Muscle layer of colon (tissue), 2 donors: ENCODE data around the gene DYNC1I1.

Experiments used
- H3K27ac ChIP-seq: one replicate; pipeline ENCODE4 v1.7.0; 2013; ENCODE audit warnings: low read depth, mild to moderate bottlenecking, low read length, moderate library complexity
- H3K27me3 ChIP-seq, 2 donors: one replicate each; pipeline ENCODE4 v1.7.0; 2013; ENCODE audit warnings: low read length in 2 of 2, mild to moderate bottlenecking in 2 of 2; ENCODE audit not compliant: insufficient read depth in 2 of 2, control insufficient read depth in 1 of 2
- H3K36me3 ChIP-seq: one replicate; pipeline ENCODE4 v1.7.0; 2013; ENCODE audit warnings: mild to moderate bottlenecking, low read length; ENCODE audit not compliant: insufficient read depth
- H3K4me1 ChIP-seq: one replicate; pipeline ENCODE4 v1.7.0; 2013; ENCODE audit warnings: mild to moderate bottlenecking, low read length; ENCODE audit not compliant: insufficient read depth
- H3K4me3 ChIP-seq, 2 donors: one replicate each; pipeline ENCODE4 v1.7.0; 2013; ENCODE audit warnings: low read length in 2 of 2, low read depth in 1 of 2, mild to moderate bottlenecking in 1 of 2, moderate library complexity in 1 of 2
- H3K9ac ChIP-seq: one replicate; pipeline ENCODE4 v1.7.0; 2013; ENCODE audit warnings: low read length
- H3K9me3 ChIP-seq: one replicate; pipeline ENCODE4 v1.7.0; 2013; ENCODE audit warnings: mild to moderate bottlenecking, low read length
- donor health status: abdominal sarcoma.
- donor health status: Adenocarcinoma of cecum.

The DYNC1I1 gene

DNA sequence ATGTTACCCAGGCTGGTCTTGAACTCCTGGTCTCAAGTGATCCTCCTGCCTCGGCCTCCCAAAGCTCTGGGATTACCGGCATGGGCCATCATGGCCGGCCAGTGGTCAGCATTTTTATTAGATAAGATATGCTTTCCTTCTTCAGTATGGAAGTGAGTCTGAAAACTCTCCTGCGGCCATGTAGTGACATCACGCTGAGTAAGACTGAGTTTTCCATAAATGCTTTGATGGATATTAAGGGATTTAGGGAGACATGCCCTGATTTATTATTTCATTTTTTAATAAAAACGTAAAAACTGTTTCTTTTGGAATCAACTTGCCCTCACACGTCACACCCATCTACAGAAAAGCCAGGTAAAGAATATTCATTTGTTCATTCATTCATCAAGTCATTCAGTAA is 48.4 kb downstream of the DYNC1I1 start:
- no peak overlapping the region for H3K27ac ChIP-seq
- H3K36me3 ChIP-seq, result no peaks in the 10 kb centered on the region
- no peaks in the 10 kb centered on the region for H3K27me3 ChIP-seq
- no peaks in the 10 kb centered on the region for H3K9me3 ChIP-seq
- H3K9ac ChIP-seq, result no peak overlapping the region
- no peaks in the 10 kb centered on the region for H3K4me1 ChIP-seq
- no peak overlapping the region for H3K4me3 ChIP-seq

DNA sequence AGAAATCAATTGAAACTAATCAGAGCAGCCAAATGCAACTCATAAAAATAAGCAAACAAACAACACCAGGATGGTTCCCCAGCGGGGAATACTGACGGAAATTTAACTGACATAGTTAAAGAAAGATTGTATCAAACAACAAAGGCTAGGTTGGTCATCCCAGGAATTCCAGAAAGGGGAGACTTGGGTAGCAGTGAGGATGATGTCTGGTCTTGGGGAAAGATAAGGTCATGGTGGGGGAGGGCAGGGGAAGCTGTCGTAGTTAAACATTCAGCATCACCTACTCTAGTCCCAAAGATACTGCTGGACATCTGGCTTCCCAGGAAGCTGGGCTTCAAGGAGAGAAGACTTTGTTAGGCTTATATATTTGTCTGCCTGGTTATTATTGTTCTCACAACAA is 50.4 kb downstream of the DYNC1I1 start:
- Histone ChIP-seq H3K4me3 (no peak overlapping the region), H3K4me1 (no peaks in the 10 kb centered on the region), H3K36me3 (no peaks in the 10 kb centered on the region), H3K27ac (no peak overlapping the region), H3K9me3 (no peaks in the 10 kb centered on the region), H3K27me3 (no peaks in the 10 kb centered on the region), H3K9ac (no peak overlapping the region)

DNA sequence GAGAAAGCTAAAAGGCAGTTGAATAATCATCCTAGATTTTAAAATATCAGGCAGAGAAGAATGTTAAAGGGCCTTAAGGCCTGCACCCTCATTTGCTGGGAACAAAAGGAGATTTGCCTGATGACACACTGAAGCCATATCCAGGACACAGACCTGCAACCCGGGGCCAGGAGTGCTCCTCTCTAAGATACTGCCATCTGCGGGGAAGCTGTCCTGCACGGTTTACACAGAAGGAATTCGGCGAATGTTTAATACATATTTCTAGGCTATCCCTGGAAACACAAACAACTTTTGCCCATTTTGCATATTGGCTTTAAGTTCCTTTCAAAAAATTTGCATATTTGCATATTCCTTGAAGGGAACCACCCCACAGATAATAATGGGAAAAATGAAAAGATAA is 52.3 kb downstream of the DYNC1I1 start:
- no peak overlapping the region for H3K9ac ChIP-seq
- no peaks in the 10 kb centered on the region for H3K4me1 ChIP-seq
- no peak overlapping the region for H3K4me3 ChIP-seq
- H3K27me3 ChIP-seq, result no peaks in the 10 kb centered on the region
- H3K27ac ChIP-seq, result no peak overlapping the region
- H3K36me3 ChIP-seq, result no peaks in the 10 kb centered on the region
- no peaks in the 10 kb centered on the region for H3K9me3 ChIP-seq

DNA sequence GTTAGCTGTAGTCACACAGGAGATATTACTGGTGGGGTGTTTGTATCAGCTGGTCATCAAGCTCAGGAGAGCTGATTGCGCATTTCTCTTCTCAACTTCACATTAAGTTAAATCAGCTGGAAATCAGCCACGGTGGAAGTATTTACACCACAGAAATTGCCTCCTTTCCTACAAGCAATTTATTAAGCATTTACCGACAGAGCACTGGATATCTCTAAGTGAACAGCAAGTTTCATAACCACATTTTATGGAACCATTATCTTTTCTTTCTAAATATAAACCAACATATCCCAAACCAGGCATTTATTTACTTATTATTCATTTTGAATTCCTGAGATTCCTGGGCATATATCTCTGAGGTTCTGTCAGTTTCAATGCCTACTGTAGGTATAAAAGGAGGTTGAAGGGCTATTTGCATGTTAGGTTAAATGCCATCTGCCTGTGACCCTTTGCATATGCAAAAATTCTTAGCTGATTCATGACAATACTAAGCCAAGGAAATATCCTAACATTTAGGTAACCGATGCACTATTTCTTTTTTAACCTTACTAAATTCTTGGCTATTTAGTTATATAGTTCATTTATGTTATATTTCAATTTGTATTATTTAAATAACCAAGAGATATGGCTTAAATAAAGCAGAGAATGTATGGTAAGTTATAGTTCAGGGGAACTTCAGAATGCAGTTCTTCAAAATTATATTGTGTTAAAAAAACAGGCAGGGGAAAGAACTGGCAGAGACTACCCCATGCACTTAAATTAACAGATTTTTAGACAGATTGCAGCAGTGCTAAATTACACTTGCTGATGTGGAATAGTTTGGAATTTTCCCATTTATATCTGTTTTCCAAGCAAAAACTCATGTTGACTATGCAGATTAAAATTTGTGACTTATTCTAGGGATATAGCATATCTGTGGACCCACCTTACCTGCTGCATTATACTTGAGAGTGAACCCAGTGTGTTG is 56.8 kb downstream of the DYNC1I1 start:
- H3K4me3 ChIP-seq, result no peak overlapping the region
- no peaks in the 10 kb centered on the region for H3K4me1 ChIP-seq
- no peak overlapping the region for H3K9ac ChIP-seq
- H3K9me3 ChIP-seq, result no peaks in the 10 kb centered on the region
- H3K36me3 ChIP-seq, result no peaks in the 10 kb centered on the region
- H3K27me3 ChIP-seq, result no peaks in the 10 kb centered on the region
- no peak overlapping the region for H3K27ac ChIP-seq

DNA sequence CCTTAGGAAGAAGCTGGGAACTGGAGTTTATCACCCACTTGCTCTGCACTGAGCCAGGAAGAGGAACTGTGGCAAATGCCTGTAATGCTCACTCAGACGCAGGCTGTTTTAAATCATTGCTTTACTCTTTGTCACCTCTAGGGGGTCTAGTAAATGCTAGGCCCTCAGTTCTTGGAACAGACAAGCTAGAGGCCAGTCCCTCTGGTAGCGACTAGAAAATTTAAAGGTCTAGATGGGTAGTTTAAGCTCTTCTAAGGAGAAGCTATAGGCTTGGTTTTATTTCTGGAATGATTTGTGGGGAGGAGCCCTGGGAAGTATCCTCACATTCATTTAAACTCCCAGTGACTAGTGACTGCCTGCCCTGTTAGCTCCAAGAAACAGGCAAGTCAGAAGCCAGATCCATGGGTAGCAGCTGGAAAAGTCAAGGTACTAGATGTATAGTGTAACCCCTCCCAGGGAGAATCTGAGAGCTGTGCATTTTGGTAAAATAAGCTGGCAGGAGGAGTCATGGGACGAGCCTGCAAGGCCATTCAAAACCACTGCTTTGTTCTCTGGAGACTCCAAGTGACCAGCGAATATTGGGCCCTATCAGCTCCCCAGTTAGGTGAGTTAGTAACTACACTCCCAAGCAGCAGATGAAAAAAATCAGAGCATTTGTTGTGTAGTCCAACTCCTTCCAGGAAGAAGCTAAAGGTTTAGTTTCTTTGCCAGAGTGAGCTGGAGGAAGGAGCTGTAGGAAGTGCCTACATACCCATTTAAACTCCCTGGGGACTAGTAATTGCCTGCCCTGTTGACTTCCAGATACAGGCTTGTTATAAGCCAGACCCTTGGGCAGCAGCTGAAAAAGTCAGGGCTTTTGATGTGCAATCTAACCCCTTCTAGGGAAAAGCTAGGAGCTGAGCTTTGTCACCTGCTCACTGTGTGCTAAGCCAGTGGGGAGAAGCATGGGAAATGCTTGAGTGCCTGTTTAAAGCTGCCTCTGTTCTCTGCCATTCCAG is 68.9 kb downstream of the DYNC1I1 start:
- H3K4me1 ChIP-seq, result no peaks in the 10 kb centered on the region

DNA sequence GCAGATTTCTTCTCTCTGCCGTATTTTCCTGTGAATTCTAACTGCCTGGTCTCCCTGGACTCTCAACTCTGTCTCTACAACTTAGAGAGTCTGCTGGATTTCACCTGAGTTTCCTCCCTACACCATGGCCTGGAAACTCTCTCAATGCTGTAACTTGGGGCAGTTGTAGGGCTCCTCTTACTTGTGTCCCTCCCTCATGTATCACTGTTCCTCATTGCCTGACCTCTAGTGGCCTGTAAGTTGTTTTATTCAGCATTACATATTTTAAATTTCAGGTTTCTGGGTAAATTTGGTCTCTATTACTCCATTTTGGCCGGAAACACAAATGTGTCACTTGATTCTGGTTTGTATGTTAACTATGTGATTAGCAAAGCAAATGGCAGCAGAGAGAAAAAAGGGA is 70.9 kb downstream of the DYNC1I1 start:
- H3K4me3 ChIP-seq, result no peak overlapping the region
- no peak overlapping the region for H3K27ac ChIP-seq
- H3K36me3 ChIP-seq, result no peaks in the 10 kb centered on the region
- no peaks in the 10 kb centered on the region for H3K4me1 ChIP-seq
- H3K9ac ChIP-seq, result no peak overlapping the region
- H3K9me3 ChIP-seq, result no peaks in the 10 kb centered on the region
- no peaks in the 10 kb centered on the region for H3K27me3 ChIP-seq

More for the DNA sequence above, 68.9 kb downstream of the DYNC1I1 start:
- H3K9me3 ChIP-seq, result no peaks in the 10 kb centered on the region
- no peak overlapping the region for H3K4me3 ChIP-seq
- no peaks in the 10 kb centered on the region for H3K36me3 ChIP-seq
- H3K27ac ChIP-seq, result no peak overlapping the region
- H3K9ac ChIP-seq, result no peak overlapping the region
- no peaks in the 10 kb centered on the region for H3K27me3 ChIP-seq

DNA sequence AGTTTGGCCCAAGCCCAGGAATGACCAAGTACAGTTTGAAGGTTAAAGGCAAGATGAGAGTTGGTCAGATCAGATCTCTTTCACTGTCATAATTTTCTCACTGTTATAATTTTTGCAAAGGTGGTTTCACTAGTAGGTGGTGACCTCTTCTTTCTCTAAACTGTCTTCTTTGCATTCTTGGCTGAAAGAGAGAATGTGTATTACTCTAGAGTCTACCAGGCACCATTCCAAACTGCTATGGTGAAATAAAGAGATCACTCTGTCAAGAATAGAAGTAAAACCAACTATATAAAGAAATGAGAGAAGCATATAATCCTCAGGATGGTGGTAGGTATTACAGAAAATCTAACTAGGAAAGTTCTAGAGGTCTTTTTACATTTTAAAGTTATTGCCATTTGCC is 72.7 kb downstream of the DYNC1I1 start:
- no peaks in the 10 kb centered on the region for H3K36me3 ChIP-seq
- no peak overlapping the region for H3K4me3 ChIP-seq
- H3K9ac ChIP-seq, result no peak overlapping the region
- H3K27ac ChIP-seq, result no peak overlapping the region
- no peaks in the 10 kb centered on the region for H3K9me3 ChIP-seq
- H3K4me1 ChIP-seq, result no peaks in the 10 kb centered on the region
- no peaks in the 10 kb centered on the region for H3K27me3 ChIP-seq

DNA sequence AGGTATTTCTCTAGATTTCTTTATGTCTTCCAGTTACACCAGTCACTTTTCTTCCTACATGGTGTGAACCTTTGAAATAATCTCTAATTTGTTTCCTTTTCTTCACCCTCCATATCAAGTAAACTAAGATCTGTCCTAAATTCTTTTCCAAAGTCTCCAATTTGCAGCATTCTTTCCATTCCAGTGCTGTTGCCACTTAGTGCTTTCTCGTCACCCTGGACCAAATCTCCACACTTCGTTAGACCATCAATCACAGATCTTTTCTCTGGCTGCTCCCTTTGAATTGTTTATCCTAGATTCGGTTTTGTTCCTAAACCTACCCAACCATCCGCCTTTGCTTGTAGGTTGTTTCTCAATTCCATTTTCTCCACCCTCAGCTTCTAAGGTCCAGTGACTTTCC is 74.7 kb downstream of the DYNC1I1 start:
- H3K36me3 ChIP-seq, result no peaks in the 10 kb centered on the region
- no peak overlapping the region for H3K9ac ChIP-seq
- no peaks in the 10 kb centered on the region for H3K9me3 ChIP-seq
- no peak overlapping the region for H3K4me3 ChIP-seq
- H3K27ac ChIP-seq, result no peak overlapping the region
- no peaks in the 10 kb centered on the region for H3K4me1 ChIP-seq
- no peaks in the 10 kb centered on the region for H3K27me3 ChIP-seq

DNA sequence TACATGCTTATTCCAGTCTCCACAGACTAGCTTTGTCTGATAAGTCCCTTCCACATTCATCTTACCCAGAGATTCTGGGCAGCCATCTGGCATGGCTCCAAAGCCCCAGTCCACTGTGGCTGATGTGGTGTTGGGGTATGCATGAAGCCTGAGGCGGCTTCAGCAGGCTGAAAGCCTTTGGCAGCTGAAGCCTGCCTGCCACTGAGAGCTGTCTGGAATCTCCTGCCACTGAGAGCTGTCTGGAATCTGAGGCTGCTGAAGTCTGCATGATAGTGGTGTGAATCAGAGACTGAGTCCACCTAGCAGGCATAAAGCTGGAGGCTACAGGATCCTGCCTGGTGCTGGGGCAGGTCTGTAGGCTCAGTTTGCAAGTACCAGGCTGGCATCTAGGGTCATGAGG is 87.1 kb downstream of the DYNC1I1 start:
- H3K9ac ChIP-seq, result no peak overlapping the region
- H3K36me3 ChIP-seq, result no peaks in the 10 kb centered on the region
- no peak overlapping the region for H3K4me3 ChIP-seq
- no peaks in the 10 kb centered on the region for H3K27me3 ChIP-seq
- no peak overlapping the region for H3K27ac ChIP-seq
- no peaks in the 10 kb centered on the region for H3K4me1 ChIP-seq
- H3K9me3 ChIP-seq, result no peaks in the 10 kb centered on the region

DNA sequence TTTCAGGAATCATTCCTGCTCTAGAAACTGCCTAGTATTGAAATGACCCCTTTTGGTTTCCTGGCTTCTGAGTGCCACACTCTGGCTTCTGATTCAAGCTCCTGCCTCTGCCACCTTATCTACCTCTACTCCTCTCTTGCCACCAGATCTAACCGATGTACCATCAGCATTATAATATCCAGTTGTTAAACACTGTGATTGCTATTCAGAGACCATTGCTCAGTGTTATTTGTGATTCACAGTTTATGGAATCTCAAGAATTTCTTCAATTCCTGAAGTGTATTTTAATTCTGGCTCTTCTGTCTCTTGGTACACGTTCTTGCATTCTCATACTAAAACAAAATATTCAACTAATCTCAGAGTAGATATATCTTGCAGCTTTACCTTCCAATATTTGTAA is 88.7 kb downstream of the DYNC1I1 start:
- no peak overlapping the region for H3K27ac ChIP-seq

DNA sequence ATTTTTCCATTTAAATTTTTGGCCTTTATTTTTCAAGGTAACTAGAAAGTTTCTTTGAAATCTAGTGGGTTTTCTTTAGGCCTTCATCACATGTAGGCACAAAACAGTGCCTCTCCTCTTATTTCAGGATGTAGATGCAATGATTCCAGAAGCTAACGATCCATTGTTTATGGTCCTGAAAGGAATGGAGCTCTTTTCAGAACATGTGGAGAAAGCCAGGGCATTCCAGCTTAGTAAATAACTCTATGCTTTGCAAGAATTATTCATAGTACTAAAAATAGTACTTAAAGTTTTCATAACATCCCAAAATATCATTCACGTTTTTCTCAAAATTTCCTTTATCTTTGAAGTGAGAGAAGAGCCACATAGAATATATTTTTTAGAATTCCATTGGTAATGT is 91.3 kb downstream of the DYNC1I1 start:
- no peak overlapping the region for H3K27ac ChIP-seq
- H3K9ac ChIP-seq, result no peak overlapping the region
- H3K27me3 ChIP-seq, result no peaks in the 10 kb centered on the region
- H3K4me3 ChIP-seq, result no peak overlapping the region
- H3K36me3 ChIP-seq, result no peaks in the 10 kb centered on the region
- H3K9me3 ChIP-seq, result no peaks in the 10 kb centered on the region
- no peaks in the 10 kb centered on the region for H3K4me1 ChIP-seq

More for the DNA sequence above, 88.7 kb downstream of the DYNC1I1 start:
- no peaks in the 10 kb centered on the region for H3K9me3 ChIP-seq
- H3K4me3 ChIP-seq, result no peak overlapping the region
- H3K36me3 ChIP-seq, result no peaks in the 10 kb centered on the region
- no peaks in the 10 kb centered on the region for H3K27me3 ChIP-seq
- H3K4me1 ChIP-seq, result no peaks in the 10 kb centered on the region
- no peak overlapping the region for H3K9ac ChIP-seq
